Kidney (tissue), 14 donors: ENCODE data around the gene MEF2D. TPM values are rescaled to one million over a fixed set of nuclear protein-coding genes. Genes with fewer than 3 reads are reported as not detected.

Experiments
- DNase-seq, 5 donors: peaks; one replicate each; pipeline ENCODE4 v3.0.0-alpha.2; 2013 to 2020
- FAIRE-seq: peaks from 2 replicates; lab custom pipeline; 2012; peaks lifted over from hg19 to GRCh38; lab: Jason Lieb, UNC
- H3K27ac ChIP-seq, 2 donors: one replicate each; pipeline ENCODE4 v1.7.0; 2013; ENCODE audit warnings: low read depth in 2 of 2, low read length in 2 of 2, inconsistent platforms in 1 of 2
- H3K27me3 ChIP-seq: one replicate; pipeline ENCODE4 v1.7.1; 2013; ENCODE audit warnings: low read length, inconsistent platforms; ENCODE audit not compliant: control insufficient read depth, insufficient read depth
- H3K36me3 ChIP-seq, 3 donors: one replicate each; pipeline versions ENCODE4 v1.7.0 to v1.7.1; 2013; ENCODE audit warnings: low read length in 3 of 3, control low read depth in 1 of 3, inconsistent platforms in 1 of 3; ENCODE audit not compliant: insufficient read depth in 3 of 3, control insufficient read depth in 2 of 3
- H3K4me1 ChIP-seq, 3 donors: one replicate each; pipeline versions ENCODE4 v1.7.0 to v1.7.1; 2013; ENCODE audit warnings: low read length in 3 of 3, inconsistent platforms in 1 of 3, low read depth in 1 of 3; ENCODE audit not compliant: control insufficient read depth in 2 of 3, insufficient read depth in 2 of 3
- H3K4me3 ChIP-seq, 3 donors: one replicate each; pipeline versions ENCODE4 v1.7.0 to v1.8.1; 2013; ENCODE audit warnings: low read length in 3 of 3, control low read depth in 1 of 3, inconsistent platforms in 1 of 3
- H3K9ac ChIP-seq, 3 donors: one replicate each; pipeline versions ENCODE4 v1.7.0 to v1.7.1; 2013; ENCODE audit warnings: low read length in 3 of 3, control low read depth in 1 of 3, inconsistent platforms in 1 of 3
- H3K9me3 ChIP-seq, 3 donors: one replicate each; pipeline versions ENCODE4 v1.7.0 to v1.7.1; 2013; ENCODE audit warnings: low read length in 3 of 3, control low read depth in 1 of 3, inconsistent platforms in 1 of 3; ENCODE audit not compliant: control insufficient read depth in 2 of 3, insufficient read depth in 1 of 3
- CTCF ChIP-seq: IDR thresholded peaks from 3 replicates; pipeline ENCODE4 v1.5.1; 2012; ENCODE audit warnings: mild to moderate bottlenecking, moderate library complexity, borderline replicate concordance; ENCODE audit not compliant: insufficient read depth; ENCODE audit errors: extremely low read depth
- intact Hi-C: fragments of 100-400 bp; cut with DNase I; formaldehyde crosslinking; loops from one replicate; pipeline ENCODE4 v1.11.1; 2022
- polyA plus RNA-seq: library from polyadenylated mRNA; stranded (reverse); fragments of 350-450 nt; fragmentation: Illumina TruSeq; extraction: RNeasy Lipid Tissue Mini Kit (QIAGEN cat#74804); gene quantifications from one replicate; pipeline ENCODE4 v1.2.3, GENCODE V29; 2014; ENCODE audit warnings: low read depth, low replicate concordance; ENCODE audit not compliant: insufficient read depth
- total RNA-seq: library from RNA; stranded (reverse); fragmentation: NEBNext Ultra II Directional; extraction: Animal tissue kit (Norgen Biotek cat#: 25700); gene quantifications from one replicate; pipeline ENCODE4 v1.2.1, GENCODE V29; 2021
- donor health status: control.
- donor health status: control.
- donor health status: control.
- donor health status: control.
- donor health status: control.
- donor health status: DM: yes; HTN: yes; CAD: no.
- donor health status: Normal renal cell carcinoma (clear cell type).

Gene MEF2D
- total and polyA plus RNA-seq, 2 donors from 2014 or later: 13.7 to 49.3 TPM

GRCh38 chr1:156495401-156496140, 5.0 kb downstream of the MEF2D start:
- intact Hi-C loops: no loop called here
- Histone ChIP-seq H3K9me3 (no peaks in the 10 kb centered on the region), H3K36me3 (peaks cover 0 to 7% (median 0%) of the 10 kb centered on the region in 3 donors), H3K4me1 (peaks cover 0 to 70% (median 58%) of the 10 kb centered on the region in 3 donors), H3K27me3 (no peaks in the 10 kb centered on the region), H3K9ac (no peak overlapping the region), H3K4me3 (no peak overlapping the region), H3K27ac (no peak overlapping the region)
- TF ChIP-seq CTCF: no peak
- FAIRE-seq: no peak
- DNase-seq: peak in 1 of 5 donors; percentile 77

GRCh38 chr1:156494309-156494895, 6.2 kb downstream of the MEF2D start:
- H3K4me3 ChIP-seq: no peak overlapping the region
- no peak for TF ChIP-seq CTCF
- H3K27ac ChIP-seq: no peak overlapping the region
- H3K4me1 ChIP-seq: peaks cover 0 to 82% (median 67%) of the 10 kb centered on the region in 3 donors
- no peaks in the 10 kb centered on the region for H3K9me3 ChIP-seq
- H3K9ac ChIP-seq: no peak overlapping the region
- intact Hi-C loops: no loop called here
- H3K36me3 ChIP-seq: peaks cover 0 to 7% (median 0%) of the 10 kb centered on the region in 3 donors
- FAIRE-seq (no peak), DNase-seq (peak in 2 of 5 donors; percentile 17 to 48)
- no peaks in the 10 kb centered on the region for H3K27me3 ChIP-seq

- no peak for FAIRE-seq
- peak overlapping the region in 1 of 3 donors; percentile 4 for H3K9ac ChIP-seq
- H3K4me1 ChIP-seq: peaks cover 0 to 88% (median 69%) of the 10 kb centered on the region in 3 donors
- peaks cover 0 to 7% (median 0%) of the 10 kb centered on the region in 3 donors for H3K36me3 ChIP-seq
- H3K27ac ChIP-seq: peak overlapping the region in 1 of 2 donors; percentile 49
- H3K27me3 ChIP-seq: no peaks in the 10 kb centered on the region
- H3K9me3 ChIP-seq: no peaks in the 10 kb centered on the region
- intact Hi-C loops: no loop called here
- DNase-seq: no peak
- peak overlapping the region in 1 of 3 donors; percentile 22 for H3K4me3 ChIP-seq
- TF ChIP-seq CTCF: no peak
These were observed 6.8 kb downstream of the MEF2D start for GRCh38 chr1:156493742-156494141.
